Activated T-helper 2 cell treated with anti-CD3 and anti-CD28 coated beads, Interferon-gamma antibody, Interleukin-2, Interleukin-4, amounts not matched to agents 10 μg/mL and 5 μg/mL and 100 μg/mL, durations not matched to agents 14 hours and 24 hours and 36 hours (primary cell): Measurements from ENCODE around the gene STRBP. TPM values are rescaled to one million over a fixed set of nuclear protein-coding genes. Genes with fewer than 3 reads are reported as not detected.
"Not testable (repeated sequence)": the region's sequence is repeated elsewhere in the genome, so short reads cannot be mapped to it uniquely, and the experiment has no call there.

Source experiments
- DNase-seq: peaks from one replicate; pipeline ENCODE4 v3.0.0; 2021; ENCODE audit warnings: low spot score
- H3K27ac Mint-ChIP-seq: one replicate; pipeline ENCODE4 v1.8.0; 2021; ENCODE audit warnings: mixed read lengths
- H3K27me3 Mint-ChIP-seq: one replicate; pipeline ENCODE4 v1.8.0; 2021; ENCODE audit warnings: low read depth, mixed read lengths
- H3K36me3 Mint-ChIP-seq: one replicate; pipeline ENCODE4 v1.8.0; 2021; ENCODE audit warnings: low read depth, mixed read lengths
- H3K4me1 Mint-ChIP-seq: one replicate; pipeline ENCODE4 v1.8.0; 2021; ENCODE audit warnings: low read depth, mixed read lengths
- H3K4me3 Mint-ChIP-seq: one replicate; pipeline ENCODE4 v1.8.0; 2021; ENCODE audit warnings: low read depth, mild to moderate bottlenecking, moderate library complexity, mixed read lengths
- H3K9me3 Mint-ChIP-seq: one replicate; pipeline ENCODE4 v1.8.0; 2021; ENCODE audit warnings: mixed read lengths
- intact Hi-C: fragments of 100-400 bp; cut with micrococcal nuclease; formaldehyde crosslinking; loops from one replicate; pipeline ENCODE4 v1.15.1; 2023
- total RNA-seq: library from RNA; stranded (reverse); gene quantifications from 2 replicates; pipeline ENCODE4 v1.2.3, GENCODE V29; 2022

The STRBP gene
- total RNA-seq, 1 donor from 2014 or later: 19.9 TPM

GRCh38 chr9:123278361-123278760 lies 10.0 kb upstream of the STRBP start:
- intact Hi-C loops: no loop called here
- H3K27ac Mint-ChIP-seq: no peak overlapping the region
- H3K4me3 Mint-ChIP-seq: no peak overlapping the region
- peaks cover 13% of the 10 kb centered on the region for H3K27me3 Mint-ChIP-seq
- H3K36me3 Mint-ChIP-seq: no peaks in the 10 kb centered on the region
- H3K9me3 Mint-ChIP-seq: no peaks in the 10 kb centered on the region
- peaks cover 8% of the 10 kb centered on the region for H3K4me1 Mint-ChIP-seq
- no peak for DNase-seq

- Mint-ChIP-seq H3K27ac (no peak overlapping the region), H3K36me3 (no peaks in the 10 kb centered on the region), H3K27me3 (peaks cover 13% of the 10 kb centered on the region), H3K9me3 (no peaks in the 10 kb centered on the region), H3K4me3 (no peak overlapping the region), H3K4me1 (peaks cover 8% of the 10 kb centered on the region)
- intact Hi-C loops: no loop called here
- DNase-seq: no peak
Observed at GRCh38 chr9:123276551-123276950, 8.2 kb upstream of the STRBP start.

DNA sequence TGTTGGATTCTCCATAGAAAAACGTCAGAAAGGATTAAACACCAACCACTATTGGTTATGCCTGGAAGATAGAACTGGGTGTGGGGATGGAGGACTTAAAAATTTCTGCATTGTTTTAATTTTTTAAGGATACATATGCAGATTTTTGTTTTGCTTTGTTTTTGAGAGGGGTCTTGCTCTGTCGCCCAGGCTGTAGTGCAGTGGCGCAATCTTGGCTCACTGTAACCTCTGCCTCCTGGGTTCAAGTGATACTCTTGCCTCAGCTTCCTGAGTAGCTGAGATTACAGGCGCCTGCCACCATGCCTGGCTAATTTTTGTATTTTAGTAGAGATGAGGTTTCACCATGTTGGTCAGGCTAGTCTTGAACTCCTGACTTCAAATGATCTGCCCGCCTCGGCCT lies 2.7 kb upstream of the STRBP start:
- H3K9me3 Mint-ChIP-seq, H3K36me3 Mint-ChIP-seq, DNase-seq, H3K4me3 Mint-ChIP-seq, H3K27ac Mint-ChIP-seq, intact Hi-C loops: not testable (repeated sequence)
- H3K27me3 Mint-ChIP-seq: peaks cover 18% of the 10 kb centered on the region
- H3K4me1 Mint-ChIP-seq: peaks cover 23% of the 10 kb centered on the region

- Mint-ChIP-seq H3K36me3 (no peaks in the 10 kb centered on the region), H3K9me3 (no peaks in the 10 kb centered on the region), H3K27ac (no peak overlapping the region), H3K4me1 (peaks cover 22% of the 10 kb centered on the region), H3K4me3 (peak overlapping the region; percentile 58), H3K27me3 (peaks cover 21% of the 10 kb centered on the region)
- intact Hi-C loops: loop anchor here (5.0 kb wide), 3 partner anchors 42 to 442 kb away; partner anchors contain the start of genes PDCL and ZBTB6
- DNase-seq: no peak
Observed at GRCh38 chr9:123269281-123269680, 895 bp upstream of the STRBP start.

DNA sequence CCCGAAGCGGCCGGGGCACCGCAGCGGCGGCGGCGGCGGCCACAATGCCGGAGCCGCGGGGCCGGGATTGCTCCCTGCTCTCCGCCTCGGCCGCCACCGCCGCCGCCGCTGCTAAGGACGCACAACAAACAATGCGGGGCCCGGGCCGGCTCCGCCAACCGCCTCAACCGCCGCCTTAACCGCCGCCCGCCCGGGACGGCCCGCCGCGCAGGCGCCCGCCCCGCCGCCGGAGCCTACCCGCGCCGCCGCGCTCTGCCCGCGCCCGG lies 254 bp downstream of the STRBP start:
- no peaks in the 10 kb centered on the region for H3K36me3 Mint-ChIP-seq
- H3K27ac Mint-ChIP-seq: no peak overlapping the region
- intact Hi-C loops: loop anchor here (1.0 to 5.0 kb wide), 4 partner anchors 41 to 441 kb away; partner anchors contain the start of genes PDCL and ZBTB6
- no peak overlapping the region for H3K4me3 Mint-ChIP-seq
- peaks cover 22% of the 10 kb centered on the region for H3K4me1 Mint-ChIP-seq
- H3K27me3 Mint-ChIP-seq: peaks cover 21% of the 10 kb centered on the region
- no peaks in the 10 kb centered on the region for H3K9me3 Mint-ChIP-seq
- no peak for DNase-seq

GRCh38 chr9:123267481-123268198 lies 746 bp downstream of the STRBP start:
- peaks cover 22% of the 10 kb centered on the region for H3K4me1 Mint-ChIP-seq
- H3K27me3 Mint-ChIP-seq: peaks cover 21% of the 10 kb centered on the region
- H3K4me3 Mint-ChIP-seq: peak overlapping the region; percentile 75
- H3K27ac Mint-ChIP-seq: peak overlapping the region; percentile 14
- no peaks in the 10 kb centered on the region for H3K9me3 Mint-ChIP-seq
- H3K36me3 Mint-ChIP-seq: no peaks in the 10 kb centered on the region
- intact Hi-C loops: loop anchor here (1.0 to 5.0 kb wide), 4 partner anchors 40 to 440 kb away; partner anchors contain the start of genes PDCL and ZBTB6
- no peak for DNase-seq

- peak overlapping the region; percentile 14 for H3K27ac Mint-ChIP-seq
- intact Hi-C loops: loop anchor here (5.0 kb wide), 3 partner anchors 40 to 440 kb away; partner anchors contain the start of genes PDCL and ZBTB6
Observed at GRCh38 chr9:123266655-123267399, 1.6 kb downstream of the STRBP start.

DNA sequence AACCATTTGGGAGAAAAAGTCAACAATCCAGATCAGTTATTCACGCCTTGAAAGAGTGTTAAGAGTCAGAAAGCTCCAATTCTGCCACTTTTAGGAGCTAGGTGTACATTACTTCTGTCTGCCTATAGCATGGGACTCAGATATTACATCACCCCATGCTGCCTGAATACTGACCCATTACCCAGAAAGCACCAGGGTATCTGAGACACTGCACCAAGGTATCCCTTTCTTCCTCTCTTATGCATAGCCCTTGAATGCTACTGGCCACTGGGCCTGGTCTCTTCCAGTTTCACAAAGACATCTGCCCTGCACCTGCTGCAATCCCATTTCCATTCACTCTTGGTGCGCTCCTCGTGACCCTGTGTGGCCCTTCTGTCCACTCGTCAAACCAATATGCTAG lies 2.6 kb downstream of the STRBP start:
- Mint-ChIP-seq H3K4me1 (peaks cover 22% of the 10 kb centered on the region), H3K27ac (no peak overlapping the region), H3K4me3 (no peak overlapping the region), H3K9me3 (no peaks in the 10 kb centered on the region), H3K36me3 (no peaks in the 10 kb centered on the region), H3K27me3 (peaks cover 20% of the 10 kb centered on the region)
- no peak for DNase-seq
- intact Hi-C loops: loop anchor here (5.0 kb wide), 3 partner anchors 39 to 439 kb away; partner anchors contain the start of genes PDCL and ZBTB6

More at GRCh38 chr9:123266655-123267399, 1.6 kb downstream of the STRBP start:
- H3K4me3 Mint-ChIP-seq: peak overlapping the region; percentile 75
- no peak for DNase-seq
- H3K27me3 Mint-ChIP-seq: peaks cover 21% of the 10 kb centered on the region
- H3K4me1 Mint-ChIP-seq: peaks cover 22% of the 10 kb centered on the region
- H3K9me3 Mint-ChIP-seq: no peaks in the 10 kb centered on the region
- H3K36me3 Mint-ChIP-seq: no peaks in the 10 kb centered on the region

GRCh38 chr9:123263227-123263626 lies 5.2 kb downstream of the STRBP start:
- Mint-ChIP-seq H3K4me1 (peaks cover 20% of the 10 kb centered on the region), H3K27ac (no peak overlapping the region), H3K4me3 (no peak overlapping the region), H3K27me3 (peaks cover 22% of the 10 kb centered on the region), H3K9me3 (no peaks in the 10 kb centered on the region), H3K36me3 (no peaks in the 10 kb centered on the region)
- intact Hi-C loops: no loop called here
- DNase-seq: no peak

GRCh38 chr9:123262338-123262737 lies 6.0 kb downstream of the STRBP start:
- H3K27ac Mint-ChIP-seq: no peak overlapping the region
- no peak overlapping the region for H3K4me3 Mint-ChIP-seq
- no peaks in the 10 kb centered on the region for H3K36me3 Mint-ChIP-seq
- peaks cover 19% of the 10 kb centered on the region for H3K4me1 Mint-ChIP-seq
- H3K9me3 Mint-ChIP-seq: no peaks in the 10 kb centered on the region
- intact Hi-C loops: no loop called here
- no peak for DNase-seq
- peaks cover 22% of the 10 kb centered on the region for H3K27me3 Mint-ChIP-seq

- Mint-ChIP-seq H3K9me3 (no peaks in the 10 kb centered on the region), H3K4me3 (no peak overlapping the region), H3K36me3 (no peaks in the 10 kb centered on the region), H3K4me1 (peaks cover 7% of the 10 kb centered on the region), H3K27ac (no peak overlapping the region), H3K27me3 (peaks cover 10% of the 10 kb centered on the region)
- intact Hi-C loops: no loop called here
- DNase-seq: no peak
Observed at GRCh38 chr9:123261006-123261677, 7.2 kb downstream of the STRBP start.

- no peak for DNase-seq
- no peak overlapping the region for H3K4me3 Mint-ChIP-seq
- H3K36me3 Mint-ChIP-seq: no peaks in the 10 kb centered on the region
- H3K4me1 Mint-ChIP-seq: peaks cover 3% of the 10 kb centered on the region
- peaks cover 4% of the 10 kb centered on the region for H3K27me3 Mint-ChIP-seq
- H3K9me3 Mint-ChIP-seq: no peaks in the 10 kb centered on the region
- H3K27ac Mint-ChIP-seq: no peak overlapping the region
- intact Hi-C loops: no loop called here
Observed at GRCh38 chr9:123260340-123260739, 8.0 kb downstream of the STRBP start.

DNA sequence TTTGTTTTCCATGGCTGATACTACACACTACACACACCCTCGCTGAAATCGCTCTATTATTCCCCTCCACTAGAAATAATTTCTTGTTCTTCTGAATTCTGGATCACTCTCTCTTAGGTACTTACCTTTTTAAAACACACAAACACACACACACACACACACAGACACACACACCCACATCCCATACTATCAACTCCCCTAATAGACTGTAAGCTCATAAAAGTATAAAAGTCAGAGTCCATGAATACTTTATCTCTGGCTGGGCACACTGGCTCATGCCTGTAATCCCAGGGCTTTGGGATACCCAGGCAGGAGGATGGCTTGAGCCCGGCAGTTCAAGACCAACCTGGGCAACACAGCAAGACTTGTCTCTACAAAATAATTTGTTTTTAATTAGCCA lies 11.1 kb downstream of the STRBP start:
- no peak overlapping the region for H3K4me3 Mint-ChIP-seq
- H3K27me3 Mint-ChIP-seq: peaks cover 5% of the 10 kb centered on the region
- peaks cover 3% of the 10 kb centered on the region for H3K4me1 Mint-ChIP-seq
- H3K9me3 Mint-ChIP-seq: no peaks in the 10 kb centered on the region
- H3K27ac Mint-ChIP-seq: no peak overlapping the region
- DNase-seq: no peak
- intact Hi-C loops: no loop called here
- H3K36me3 Mint-ChIP-seq: no peaks in the 10 kb centered on the region
